Measurements from ENCODE around the gene CYP39A1.

Gene CYP39A1

GRCh38 chr6:46586906-46587305 is 65.7 kb downstream of the CYP39A1 start:
- no peak for DNase-seq

GRCh38 chr6:46584586-46584985 is 68.0 kb downstream of the CYP39A1 start:
- no peak for DNase-seq

GRCh38 chr6:46583721-46584120 is 68.9 kb downstream of the CYP39A1 start:
- no peak for DNase-seq

- DNase-seq = no peak
Observed at GRCh38 chr6:46583081-46583480, 69.5 kb downstream of the CYP39A1 start.

- no peak for DNase-seq
Observed at GRCh38 chr6:46581459-46582177, 71.0 kb downstream of the CYP39A1 start.

GRCh38 chr6:46575530-46575929 is 77.1 kb downstream of the CYP39A1 start:
- DNase-seq = no peak

GRCh38 chr6:46573140-46573539 is 79.5 kb downstream of the CYP39A1 start:
- DNase-seq = no peak

GRCh38 chr6:46565531-46565930 is 87.1 kb downstream of the CYP39A1 start:
- no peak for DNase-seq

GRCh38 chr6:46563924-46564323 is 88.7 kb downstream of the CYP39A1 start:
- no peak for DNase-seq

- DNase-seq = no peak
Observed at GRCh38 chr6:46556053-46556452, 96.6 kb downstream of the CYP39A1 start.

GRCh38 chr6:46555129-46555528 is 97.5 kb downstream of the CYP39A1 start:
- DNase-seq = no peak

- no peak for DNase-seq
Observed at GRCh38 chr6:46549155-46549554, 103.5 kb downstream of the CYP39A1 start.

- no peak for DNase-seq
Observed at GRCh38 chr6:46541556-46541955, 111.1 kb downstream of the CYP39A1 start.

GRCh38 chr6:46539866-46540265 is 112.8 kb downstream of the CYP39A1 start:
- DNase-seq = no peak

GRCh38 chr6:46538800-46539480 is 113.7 kb downstream of the CYP39A1 start:
- DNase-seq = no peak

GRCh38 chr6:46530896-46531295 is 121.7 kb downstream of the CYP39A1 start:
- DNase-seq = no peak

GRCh38 chr6:46528961-46529750 is 123.5 kb downstream of the CYP39A1 start:
- no peak for DNase-seq

- no peak for DNase-seq
Observed at GRCh38 chr6:46526607-46527006, 126.0 kb downstream of the CYP39A1 start.

GRCh38 chr6:46525583-46525982 is 127.0 kb downstream of the CYP39A1 start:
- DNase-seq = no peak

GRCh38 chr6:46521464-46521971 is 131.1 kb downstream of the CYP39A1 start:
- no peak for DNase-seq

GRCh38 chr6:46517202-46517601 is 135.4 kb downstream of the CYP39A1 start:
- no peak for DNase-seq

GRCh38 chr6:46513533-46513932 is 139.1 kb downstream of the CYP39A1 start:
- DNase-seq = no peak

GRCh38 chr6:46511320-46511719 is 141.3 kb downstream of the CYP39A1 start:
- DNase-seq = no peak

- DNase-seq = no peak
Observed at GRCh38 chr6:46510651-46511050, 142.0 kb downstream of the CYP39A1 start.

Data from CD4-positive, alpha-beta T cell treated with Interferon gamma for 1 hour (primary cell).